Hepatocyte (in vitro differentiated cells): Measurements from ENCODE around the gene UPK1B.
"Not testable (repeated sequence)": the region's sequence is repeated elsewhere in the genome, so short reads cannot be mapped to it uniquely, and the experiment has no call there.

Experiments
- CTCF ChIP-seq: fragments of 200-600 bp; sonication (generic); IDR thresholded peaks from 2 replicates; pipeline ENCODE4 v1.5.1; 2016; ENCODE audit warnings: antibody characterized with exemption, mild to moderate bottlenecking; ENCODE audit not compliant: poor library complexity
- EZH2 ChIP-seq: fragments of 200-600 bp; sonication (generic); IDR thresholded peaks from 2 replicates; pipeline ENCODE4 v1.6.1; 2016; ENCODE audit warnings: antibody characterized with exemption, mild to moderate bottlenecking, borderline replicate concordance
- EZH2phosphoT487 ChIP-seq: fragments of 200-600 bp; sonication (generic); IDR thresholded peaks from one replicate; pipeline ENCODE4 v1.6.1; 2018; ENCODE audit warnings: antibody characterized with exemption, mild to moderate bottlenecking, low read depth, moderate library complexity; ENCODE audit not compliant: unreplicated experiment, severe bottlenecking

GRCh38 chr3:119243058-119243529 is 69.7 kb downstream of the UPK1B start:
- not testable (repeated sequence) for TF ChIP-seq CTCF, EZH2, EZH2phosphoT487
